ENCODE data around the gene CD164. TPM values are rescaled to one million over a fixed set of nuclear protein-coding genes. Genes with fewer than 3 reads are reported as not detected.

Gene CD164
- total and polyA plus RNA-seq, 2 experiments from 2014 or later = 105 to 181 TPM

GRCh38 chr6:109374326-109374892 is 7.9 kb downstream of the CD164 start:
- no peak for TF ChIP-seq CTCF (IDR thresholded peaks at IDR 0.05; ENCODE audit: low read depth, low read length)
- DNase-seq (ENCODE audit: low read depth in 1 of 2, low spot score in 1 of 2) = no peak
- H3K36me3 ChIP-seq = peaks cover 52% of the 10 kb centered on the region
- no peak overlapping the region for H3K27ac ChIP-seq
- H3K4me3 ChIP-seq = no peak overlapping the region
- no peaks in the 10 kb centered on the region for H3K27me3 ChIP-seq
- H3K4me1 ChIP-seq (ENCODE audit: low read depth) = peaks cover 9% of the 10 kb centered on the region
- no peaks in the 10 kb centered on the region for H3K9me3 ChIP-seq (ENCODE audit: low read depth)

- Histone ChIP-seq H3K27me3 (no peaks in the 10 kb centered on the region), H3K4me3 (no peak overlapping the region), H3K4me1 (ENCODE audit: low read depth) (peaks cover 8% of the 10 kb centered on the region), H3K9me3 (ENCODE audit: low read depth) (no peaks in the 10 kb centered on the region), H3K36me3 (peaks cover 57% of the 10 kb centered on the region), H3K27ac (no peak overlapping the region)
- no peak for TF ChIP-seq CTCF (IDR thresholded peaks at IDR 0.05; ENCODE audit: low read depth, low read length)
- DNase-seq (ENCODE audit: low read depth in 1 of 2, low spot score in 1 of 2) = no peak
Observed at GRCh38 chr6:109373762-109374161, 8.5 kb downstream of the CD164 start.

- Histone ChIP-seq H3K36me3 (peaks cover 61% of the 10 kb centered on the region), H3K27ac (no peak overlapping the region), H3K4me1 (ENCODE audit: low read depth) (peaks cover 8% of the 10 kb centered on the region), H3K9me3 (ENCODE audit: low read depth) (no peaks in the 10 kb centered on the region), H3K27me3 (no peaks in the 10 kb centered on the region), H3K4me3 (no peak overlapping the region)
- DNase-seq (ENCODE audit: low read depth in 1 of 2, low spot score in 1 of 2) = no peak
- no peak for TF ChIP-seq CTCF (IDR thresholded peaks at IDR 0.05; ENCODE audit: low read depth, low read length)
Observed at GRCh38 chr6:109373331-109373730, 8.9 kb downstream of the CD164 start.

GRCh38 chr6:109372130-109372529 is 10.1 kb downstream of the CD164 start:
- DNase-seq (ENCODE audit: low read depth in 1 of 2, low spot score in 1 of 2) = no peak
- Histone ChIP-seq H3K36me3 (peaks cover 67% of the 10 kb centered on the region), H3K9me3 (ENCODE audit: low read depth) (no peaks in the 10 kb centered on the region), H3K4me1 (ENCODE audit: low read depth) (peaks cover 8% of the 10 kb centered on the region), H3K27ac (no peak overlapping the region), H3K27me3 (no peaks in the 10 kb centered on the region), H3K4me3 (no peak overlapping the region)
- no peak for TF ChIP-seq CTCF (IDR thresholded peaks at IDR 0.05; ENCODE audit: low read depth, low read length)

- H3K4me3 ChIP-seq = no peak overlapping the region
- TF ChIP-seq CTCF (IDR thresholded peaks at IDR 0.05; ENCODE audit: low read depth, low read length) = no peak
- peaks cover 59% of the 10 kb centered on the region for H3K36me3 ChIP-seq
- no peaks in the 10 kb centered on the region for H3K27me3 ChIP-seq
- DNase-seq (ENCODE audit: low read depth in 1 of 2, low spot score in 1 of 2) = no peak
- H3K27ac ChIP-seq = no peak overlapping the region
- peaks cover 8% of the 10 kb centered on the region for H3K4me1 ChIP-seq (ENCODE audit: low read depth)
- H3K9me3 ChIP-seq (ENCODE audit: low read depth) = no peaks in the 10 kb centered on the region
Observed at GRCh38 chr6:109370792-109371191, 11.5 kb downstream of the CD164 start.
